ENCODE results near the gene PTGES3. TPM values are rescaled to one million over a fixed set of nuclear protein-coding genes. Genes with fewer than 3 reads are reported as not detected.

The PTGES3 gene
- total and polyA plus RNA-seq, 10 of the 15 experiments (the other 5 are each of a cell fraction or from before 2014, with no cell fraction given) = 117 to 520 (median 175) TPM

- intact Hi-C loops (cut with micrococcal nuclease; ENCODE audit: unreplicated experiment) = no loop called here
- H3K27ac ChIP-seq (ENCODE audit: control insufficient read depth, insufficient read depth) = no peak overlapping the region
- POLR2A ChIA-PET = interaction anchor here (0.6 to 8.8 kb wide), 12 partner anchors 8 to 517 kb away, joined by 3 to 155 read pairs (median 4); partner anchors contain the start of genes ATP5F1B and STAT2
Measured at GRCh38 chr12:56682323-56682722, 5.8 kb downstream of the PTGES3 start.

More at GRCh38 chr12:56682323-56682722, 5.8 kb downstream of the PTGES3 start:
- H3K9me3 ChIP-seq (replicated peaks; ENCODE audit: control insufficient read depth, insufficient read depth, low read length) = no peaks in the 10 kb centered on the region
- TF ChIP-seq SIN3A (IDR thresholded peaks at IDR 0.05; ENCODE audit: low read depth, low read length) (no peak), SRF (IDR thresholded peaks at IDR 0.05; ENCODE audit: low read depth in 2 of 2, low read length in 2 of 2) (no peak), NR2C1 (IDR thresholded peaks at IDR 0.05) (no peak), USF1 (IDR thresholded peaks at IDR 0.05; ENCODE audit: borderline replicate concordance, extremely low read length, insufficient read depth, low read depth, low read length) (no peak), RFX5 (IDR thresholded peaks at IDR 0.05; ENCODE audit: low read depth, low read length) (no peak), IRF4 (IDR thresholded peaks at IDR 0.05; ENCODE audit: low read depth, low read length) (no peak), POLR2AphosphoS2 (IDR thresholded peaks at IDR 0.05; ENCODE audit: low read depth, low read length) (no peak), TCF7 (IDR thresholded peaks at IDR 0.05; ENCODE audit: borderline replicate concordance) (no peak), PAX8 (IDR thresholded peaks at IDR 0.05) (no peak), ZNF207 (IDR thresholded peaks at IDR 0.05; ENCODE audit: borderline replicate concordance) (no peak), TARDBP (IDR thresholded peaks at IDR 0.05; ENCODE audit: borderline replicate concordance) (no peak), TCF12 (IDR thresholded peaks at IDR 0.05; ENCODE audit: low read depth, low read length) (no peak), FOXK2 (IDR thresholded peaks at IDR 0.05) (no peak)
- RAD21 ChIA-PET (ENCODE audit: unreplicated experiment) = interaction anchor here (0.6 to 9.0 kb wide), 4 partner anchors 43 to 429 kb away, joined by 3 to 176 read pairs (median 4); partner anchors contain the start of genes BAZ2A, NACA and STAT6
- no peak overlapping the region for H2AFZ ChIP-seq (ENCODE audit: control insufficient read depth, low read depth, low read length)
- CTCF ChIA-PET = interaction anchor here (1.0 to 6.1 kb wide), 4 partner anchors 36 to 46 kb away, joined by 3 to 58 read pairs (median 3); partner anchors contain the start of gene ATP5F1B
- no peak for DNase-seq (ENCODE audit: low read depth, low spot score)
- 98% methylated on average over 4 of the region's 6 CpGs for WGBS (ENCODE audit: insufficient coverage, insufficient replicate concordance, low lambda C conversion rate, missing lambda C conversion rate)
- in situ Hi-C loops (cut with MboI) = no loop called here
- peaks cover 4 to 27% of the 10 kb centered on the region in 2 experiments for H3K36me3 ChIP-seq (ENCODE audit: control insufficient read depth in 2 of 2, insufficient read depth in 2 of 2, low read length in 1 of 2)
- peaks cover 39% of the 10 kb centered on the region for H3K4me1 ChIP-seq (ENCODE audit: control insufficient read depth, insufficient read depth, low read length)
- H3K27me3 ChIP-seq (replicated peaks in 1 of 2; ENCODE audit: control insufficient read depth in 2 of 2, insufficient read depth in 2 of 2, low read length in 1 of 2) = no peaks in the 10 kb centered on the region
- H4K20me1 ChIP-seq (ENCODE audit: control insufficient read depth, insufficient read depth) = peaks cover 10% of the 10 kb centered on the region
- no TSS peak for BruUV-seq (replicated peaks)
- peaks cover 98% of the 10 kb centered on the region for H3K79me2 ChIP-seq (ENCODE audit: control insufficient read depth, insufficient read depth, low read length)
- H3K9ac ChIP-seq (ENCODE audit: control insufficient read depth, insufficient read depth, low read length) = peak overlapping the region; percentile 26; the same call in 1 of the 2 replicates
- peak overlapping the region; percentile 86 for H3K4me2 ChIP-seq (ENCODE audit: control insufficient read depth, insufficient read depth)
- no peak for ATAC-seq
- SMC1A ChIA-PET (ENCODE audit: uncharacterized antibody, unreplicated experiment) = interaction anchor here (1.2 to 1.9 kb wide), 4 partner anchors 19 to 46 kb away, joined by 3 to 9 read pairs (median 4); no protein-coding TSS in a partner anchor
- H3K4me3 ChIP-seq = peak overlapping the region; percentile 90
- FAIRE-seq = no peak
